ENCODE data around the gene PCDH8. TPM values are rescaled to one million over a fixed set of nuclear protein-coding genes. Genes with fewer than 3 reads are reported as not detected.

The PCDH8 gene
- total and polyA plus RNA-seq, 2 of the 13 experiments (the other 11 are each of a cell fraction or from before 2014, with no cell fraction given): not detected

GRCh38 chr13:52842441-52842840 is 6.0 kb downstream of the PCDH8 start (continued):
- TF ChIP-seq ZNF317 (CRISPR knock-in tag; IDR thresholded peaks at IDR 0.05) (no peak), KMT2A (CRISPR knock-in tag; IDR thresholded peaks at IDR 0.05) (no peak), ZNF556 (CRISPR knock-in tag; IDR thresholded peaks at IDR 0.05; ENCODE audit: borderline replicate concordance) (no peak), KAT8 (CRISPR knock-in tag; IDR thresholded peaks at IDR 0.05) (no peak), ZGPAT (CRISPR knock-in tag; IDR thresholded peaks at IDR 0.05) (no peak), ZNF207 (IDR thresholded peaks at IDR 0.05; ENCODE audit: borderline replicate concordance) (no peak), ZNF350 (CRISPR knock-in tag; IDR thresholded peaks at IDR 0.05; ENCODE audit: borderline replicate concordance, low read depth) (no peak), ZIK1 (CRISPR knock-in tag; IDR thresholded peaks at IDR 0.05; ENCODE audit: borderline replicate concordance, low read depth) (no peak), ZNF468 (CRISPR knock-in tag; IDR thresholded peaks at IDR 0.05) (no peak), SPEN (CRISPR knock-in tag; IDR thresholded peaks at IDR 0.05; ENCODE audit: low read depth) (no peak), ZNF547 (CRISPR knock-in tag; IDR thresholded peaks at IDR 0.05) (no peak), XRCC5 (optimal IDR thresholded peaks at IDR 0.05; ENCODE audit: low read length) (no peak), ARID4A (CRISPR knock-in tag; IDR thresholded peaks at IDR 0.05; ENCODE audit: borderline replicate concordance) (peak; percentile 37; the same call in 1 of the 2 replicates), TFDP2 (CRISPR knock-in tag; IDR thresholded peaks at IDR 0.05) (no peak), KLF6 (CRISPR knock-in tag; IDR thresholded peaks at IDR 0.05) (no peak), AKAP8 (CRISPR knock-in tag; IDR thresholded peaks at IDR 0.05) (no peak), ZNF335 (CRISPR knock-in tag; IDR thresholded peaks at IDR 0.05) (no peak), ZNF570 (CRISPR knock-in tag; IDR thresholded peaks at IDR 0.05; ENCODE audit: borderline replicate concordance) (no peak), EED (CRISPR knock-in tag; IDR thresholded peaks at IDR 0.05) (no peak), ARNT (IDR thresholded peaks at IDR 0.05) (no peak), ZBTB38 (CRISPR knock-in tag; IDR thresholded peaks at IDR 0.05) (no peak)
- TF ChIP-seq, protein P1, sequence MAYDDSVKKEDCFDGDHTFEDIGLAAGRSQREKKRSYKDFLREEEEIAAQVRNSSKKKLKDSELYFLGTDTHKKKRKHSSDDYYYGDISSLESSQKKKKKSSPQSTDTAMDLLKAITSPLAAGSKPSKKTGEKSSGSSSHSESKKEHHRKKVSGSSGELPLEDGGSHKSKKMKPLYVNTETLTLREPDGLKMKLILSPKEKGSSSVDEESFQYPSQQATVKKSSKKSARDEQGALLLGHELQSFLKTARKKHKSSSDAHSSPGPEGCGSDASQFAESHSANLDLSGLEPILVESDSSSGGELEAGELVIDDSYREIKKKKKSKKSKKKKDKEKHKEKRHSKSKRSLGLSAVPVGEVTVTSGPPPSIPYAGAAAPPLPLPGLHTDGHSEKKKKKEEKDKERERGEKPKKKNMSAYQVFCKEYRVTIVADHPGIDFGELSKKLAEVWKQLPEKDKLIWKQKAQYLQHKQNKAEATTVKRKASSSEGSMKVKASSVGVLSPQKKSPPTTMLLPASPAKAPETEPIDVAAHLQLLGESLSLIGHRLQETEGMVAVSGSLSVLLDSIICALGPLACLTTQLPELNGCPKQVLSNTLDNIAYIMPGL (CRISPR knock-in tag; IDR thresholded peaks at IDR 0.05; ENCODE audit: borderline replicate concordance in 1 of 2, low read depth in 1 of 2): no peak
